NCI-H82 treated with DMSO at 0.1 percent for 48 hours (cell line): Measurements from ENCODE around the gene LPCAT4.
"Not testable (repeated sequence)": the region's sequence is repeated elsewhere in the genome, so short reads cannot be mapped to it uniquely, and the experiment has no call there.

Source experiments
- DNase-seq: peaks from one replicate; lab custom pipeline; 2025; ENCODE audit not compliant: unreplicated experiment; lab: John Stamatoyannopoulos, UW

Gene LPCAT4

GRCh38 chr15:34364041-34364440, 3.0 kb downstream of the LPCAT4 start:
- DNase-seq = no peak

GRCh38 chr15:34362047-34362773, 4.8 kb downstream of the LPCAT4 start:
- DNase-seq = no peak

- DNase-seq = no peak
Observed at GRCh38 chr15:34361278-34361677, 5.7 kb downstream of the LPCAT4 start.

GRCh38 chr15:34360298-34360697, 6.7 kb downstream of the LPCAT4 start:
- DNase-seq = no peak

- DNase-seq = no peak
Observed at GRCh38 chr15:34359416-34359815, 7.6 kb downstream of the LPCAT4 start.

GRCh38 chr15:34358948-34359347, 8.0 kb downstream of the LPCAT4 start:
- no peak for DNase-seq

- no peak for DNase-seq
Observed at GRCh38 chr15:34358367-34358766, 8.6 kb downstream of the LPCAT4 start.

GRCh38 chr15:34357653-34358052, 9.3 kb downstream of the LPCAT4 start:
- DNase-seq = no peak

- no peak for DNase-seq
Observed at GRCh38 chr15:34355241-34355640, 11.8 kb downstream of the LPCAT4 start.

GRCh38 chr15:34354286-34354685, 12.7 kb downstream of the LPCAT4 start:
- no peak for DNase-seq

- no peak for DNase-seq
Observed at GRCh38 chr15:34353627-34354026, 13.4 kb downstream of the LPCAT4 start.

- DNase-seq = not testable (repeated sequence)
Observed at GRCh38 chr15:34352996-34353395, 14.0 kb downstream of the LPCAT4 start.

GRCh38 chr15:34349769-34350168, 17.2 kb downstream of the LPCAT4 start:
- no peak for DNase-seq

GRCh38 chr15:34348735-34349300, 18.2 kb downstream of the LPCAT4 start:
- DNase-seq = no peak

- no peak for DNase-seq
Observed at GRCh38 chr15:34347951-34348638, 18.9 kb downstream of the LPCAT4 start.

GRCh38 chr15:34342737-34343575, 24.0 kb downstream of the LPCAT4 start, which contains the start of the genes NOP10 and NUTM1:
TSS of gene NOP10 (minus strand) at chr15:34343136. CDS start at chr15:34343073, 63 bp downstream.
TSS of gene NUTM1 (plus strand) at chr15:34343315. CDS start at chr15:34343697, 382 bp downstream.
- DNase-seq = peak; percentile 80

GRCh38 chr15:34342213-34342736, 24.7 kb downstream of the LPCAT4 start:
- DNase-seq = not testable (repeated sequence)

- no peak for DNase-seq
Observed at GRCh38 chr15:34341381-34342212, 25.4 kb downstream of the LPCAT4 start.

- no peak for DNase-seq
Observed at GRCh38 chr15:34339946-34340345, 27.1 kb downstream of the LPCAT4 start.

GRCh38 chr15:34338347-34338746, 28.6 kb downstream of the LPCAT4 start:
- DNase-seq = no peak
